HG02981 (cell line): ENCODE measurements around the gene CIB1.
A peak's percentile ranks its signal among the peaks of the same experiment; 100 is the strongest.
"Not testable (repeated sequence)": the region's sequence is repeated elsewhere in the genome, so short reads cannot be mapped to it uniquely, and the experiment has no call there.

ENCODE experiments used
- ATAC-seq: cut with Tn5 transposase; IDR thresholded peaks from one replicate; pipeline ENCODE4 v1.9.1; 2021; ENCODE audit warnings: mild to moderate bottlenecking, moderate library complexity; ENCODE audit not compliant: unreplicated experiment

Gene CIB1

DNA sequence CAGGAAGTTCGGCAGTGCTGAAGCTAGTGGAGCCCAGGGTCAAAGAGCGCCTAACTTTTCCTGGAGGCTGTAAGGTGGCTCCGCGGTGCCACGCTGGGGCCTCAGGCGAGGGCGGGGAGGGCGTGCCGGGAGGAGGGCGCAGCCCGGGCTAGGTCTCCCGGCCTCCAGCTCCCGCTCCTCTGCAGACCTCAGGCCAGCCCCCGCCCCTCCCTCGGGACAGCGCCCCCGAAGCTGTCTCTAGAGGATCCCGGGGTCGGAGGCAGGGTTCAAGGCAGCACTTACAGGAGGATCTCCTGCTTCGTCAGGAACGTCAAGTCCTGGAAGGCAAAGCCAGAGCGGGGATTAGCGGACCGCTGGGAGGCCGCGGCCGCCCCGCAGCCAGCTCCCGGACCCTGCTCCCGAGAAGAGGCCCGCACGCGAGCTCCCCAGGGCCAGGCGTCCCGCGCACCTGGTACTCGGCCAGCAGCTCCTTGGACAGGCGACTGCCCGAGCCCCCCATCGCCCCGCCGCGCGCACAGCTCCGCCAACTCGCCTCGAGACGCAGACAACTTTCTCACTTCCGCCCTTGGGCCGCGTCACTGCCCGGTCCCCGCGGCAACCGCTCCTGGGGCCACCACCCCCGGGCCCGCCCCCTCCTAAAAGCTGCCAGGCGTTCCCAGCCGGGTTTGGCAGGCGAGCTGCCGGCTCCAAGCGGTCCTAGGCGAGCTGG lies at the start of gene CIB1:
CIB1 (minus strand) TSS at position 555 of the 709 bp plus-strand sequence; CDS start at position 499, 56 bp downstream.
- ATAC-seq = peak; percentile 89

DNA sequence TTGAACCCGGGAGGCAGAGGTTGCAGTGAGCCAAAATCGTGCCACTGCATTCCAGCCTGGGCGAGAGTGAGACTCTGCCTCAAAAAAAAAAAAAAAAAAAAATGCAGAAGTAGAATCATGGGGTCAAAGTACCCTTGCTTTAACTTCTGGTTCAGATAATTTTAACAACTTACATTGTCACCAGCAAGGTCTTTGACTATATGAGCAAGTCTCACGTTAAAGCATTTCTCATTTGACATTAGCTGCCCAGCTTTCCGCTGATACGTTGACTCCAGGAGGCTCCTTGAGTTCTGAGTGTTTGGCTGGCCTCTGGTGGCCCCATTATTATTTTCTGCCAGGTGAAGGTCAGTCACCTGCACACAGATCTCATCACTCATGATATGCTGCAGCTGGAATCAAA lies 47.9 kb upstream of the CIB1 start:
- ATAC-seq = not testable (repeated sequence)

DNA sequence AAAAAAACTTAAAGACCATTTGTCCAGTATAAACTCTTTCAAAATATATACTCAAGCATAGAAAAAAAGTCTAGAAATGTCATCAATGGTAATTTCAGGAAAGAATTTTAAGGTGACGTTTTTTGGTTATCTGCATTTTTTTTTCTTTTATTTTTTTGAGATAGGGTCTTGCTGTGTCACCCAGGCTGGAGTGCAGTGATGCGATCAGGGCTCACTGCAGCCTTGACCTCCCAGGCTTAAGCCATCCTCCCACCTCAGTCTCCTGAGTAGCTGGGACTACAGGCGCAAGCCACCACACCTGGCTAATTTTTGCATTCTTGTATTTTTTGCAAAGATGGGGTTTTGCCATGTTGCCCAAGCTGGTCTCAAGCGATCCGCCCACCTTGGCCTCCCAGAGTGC lies 47.0 kb upstream of the CIB1 start:
- not testable (repeated sequence) for ATAC-seq

DNA sequence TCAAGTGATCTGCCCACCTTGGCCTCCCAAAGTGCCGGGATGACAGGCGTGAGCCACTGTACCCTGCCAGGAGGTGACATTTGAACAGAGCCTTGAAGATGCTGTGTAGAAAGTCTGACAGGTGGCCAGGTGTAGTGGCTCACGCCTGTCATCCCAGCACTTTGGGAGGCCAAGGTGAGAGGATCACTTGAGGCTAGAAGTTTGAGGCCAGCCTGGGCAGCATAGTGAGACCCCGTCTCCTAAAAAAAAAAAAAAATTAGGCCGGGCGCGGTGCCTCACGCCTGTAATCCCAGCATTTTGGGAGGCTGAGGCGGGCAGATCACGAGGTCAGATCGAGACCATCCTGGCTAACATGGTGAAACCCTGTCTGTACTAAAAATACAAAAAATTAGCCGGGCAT lies 44.7 kb upstream of the CIB1 start:
- not testable (repeated sequence) for ATAC-seq

DNA sequence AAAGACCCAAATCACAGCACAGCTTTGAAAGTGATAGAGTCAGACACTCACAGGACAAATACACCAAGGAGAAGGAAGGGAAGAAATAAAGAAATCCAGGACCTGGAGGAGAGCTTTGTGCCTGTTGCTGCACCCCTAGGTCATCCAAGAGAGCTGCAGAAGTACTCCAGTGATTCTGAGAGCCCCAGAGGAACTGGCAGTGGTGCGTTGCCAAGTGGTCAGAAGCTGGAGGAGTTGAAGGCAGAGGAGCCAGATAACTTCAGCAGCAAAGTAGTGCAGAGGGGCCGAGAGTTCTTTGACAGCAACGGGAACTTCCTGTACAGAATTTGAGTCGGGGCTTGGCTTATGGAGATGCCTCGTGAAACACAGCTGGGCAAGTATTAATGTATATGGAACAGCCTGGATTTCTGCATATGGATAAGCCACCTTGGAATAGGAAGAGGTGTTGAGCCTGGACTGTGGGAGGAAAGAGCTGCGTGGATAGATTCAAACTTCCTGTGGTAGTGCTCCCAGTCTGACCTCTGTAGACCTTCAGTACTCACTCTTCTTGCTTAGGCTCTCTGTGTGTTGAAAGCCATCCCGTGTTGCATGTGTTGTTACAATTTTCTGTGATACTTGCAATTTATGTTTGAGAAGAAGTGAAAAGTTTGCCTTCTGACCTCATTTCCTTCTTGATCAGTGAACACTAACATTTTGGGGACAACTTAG lies 37.9 kb upstream of the CIB1 start:
- ATAC-seq = no peak

DNA sequence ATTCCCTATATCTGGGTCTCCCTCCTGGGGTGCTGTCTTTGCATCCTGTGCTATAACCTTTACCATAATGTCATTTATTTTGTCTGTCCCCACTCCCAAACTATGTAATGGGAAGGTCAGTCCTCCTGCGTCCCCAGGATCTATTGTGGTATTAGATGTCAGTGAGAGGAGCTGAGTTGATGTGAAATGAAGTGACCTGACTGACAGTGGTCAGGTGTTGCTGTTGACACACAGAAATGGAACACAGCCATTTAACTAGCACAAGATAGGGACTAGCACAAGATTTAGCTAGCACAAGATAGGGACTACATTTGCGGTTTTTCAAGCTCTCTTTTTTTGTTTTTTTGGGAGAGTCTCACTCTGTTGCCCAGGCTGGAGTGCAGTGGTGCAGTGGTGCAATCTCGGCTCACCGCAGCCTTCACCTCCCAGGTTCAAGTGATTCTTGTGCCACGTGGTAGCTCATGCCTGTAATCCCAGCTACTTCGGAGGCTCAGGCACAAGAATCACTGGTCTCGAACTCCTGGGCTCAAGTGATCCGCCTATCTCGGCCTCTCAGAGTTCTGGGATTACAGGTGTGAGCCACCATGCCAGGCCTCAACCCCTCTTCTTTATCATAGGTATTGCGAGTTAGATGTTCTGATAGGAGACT lies 36.9 kb upstream of the CIB1 start:
- no peak for ATAC-seq

DNA sequence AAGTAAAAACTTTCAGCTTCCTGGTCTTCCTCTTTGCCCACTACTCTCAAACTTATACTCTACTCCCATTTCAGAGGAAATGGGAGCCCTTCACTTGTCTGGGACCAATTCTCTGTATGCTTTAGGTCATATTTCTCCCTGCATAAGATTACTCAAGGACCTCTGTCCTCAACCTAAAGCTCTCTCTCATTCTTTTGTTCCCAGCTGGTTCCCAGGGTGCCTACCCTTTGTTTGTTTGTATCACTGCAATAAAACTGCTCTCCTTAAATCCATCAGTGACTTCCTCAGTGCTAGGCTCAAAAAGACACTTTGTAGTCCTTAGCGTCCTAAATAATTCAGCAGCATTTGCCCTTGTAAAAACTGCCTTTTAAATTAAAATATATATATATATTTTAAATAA lies 34.7 kb upstream of the CIB1 start:
- ATAC-seq = no peak

DNA sequence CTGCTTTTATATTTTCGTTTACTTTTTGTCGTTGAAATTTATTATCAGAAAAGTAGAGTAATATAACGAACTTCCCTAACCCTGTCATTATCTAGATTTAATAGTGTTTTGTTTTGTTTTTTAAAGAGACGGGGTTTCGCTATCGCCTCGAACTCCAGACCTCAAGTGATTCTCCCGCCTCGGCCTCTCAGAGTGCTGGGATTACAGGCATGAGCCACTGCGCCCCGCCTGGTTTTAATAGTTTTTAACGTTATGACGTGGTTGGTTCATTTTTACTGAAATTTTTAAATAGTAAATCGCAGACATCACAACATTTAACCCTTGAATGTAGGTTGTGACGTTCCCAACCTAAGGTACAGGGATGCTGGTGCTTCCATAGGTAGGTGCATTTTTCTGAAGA lies 32.7 kb upstream of the CIB1 start:
- ATAC-seq = no peak

DNA sequence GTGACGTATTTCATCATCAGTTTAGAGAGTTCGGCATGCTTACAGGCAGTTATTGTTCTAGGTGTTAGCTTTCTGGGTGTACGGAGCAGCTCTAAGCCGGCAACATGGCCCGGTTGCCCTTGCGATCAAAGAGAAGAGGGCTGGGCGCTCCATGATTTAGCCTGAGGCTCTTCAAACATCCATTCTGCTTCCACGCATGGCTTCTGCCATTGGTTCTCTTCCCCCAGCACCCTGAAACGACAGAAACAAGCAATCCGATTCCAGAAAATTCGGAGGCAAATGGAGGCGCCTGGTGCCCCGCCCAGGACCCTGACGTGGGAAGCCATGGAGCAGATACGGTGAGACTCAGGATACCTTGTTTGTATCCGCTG lies 32.3 kb upstream of the CIB1 start:
- ATAC-seq = peak; percentile 3

DNA sequence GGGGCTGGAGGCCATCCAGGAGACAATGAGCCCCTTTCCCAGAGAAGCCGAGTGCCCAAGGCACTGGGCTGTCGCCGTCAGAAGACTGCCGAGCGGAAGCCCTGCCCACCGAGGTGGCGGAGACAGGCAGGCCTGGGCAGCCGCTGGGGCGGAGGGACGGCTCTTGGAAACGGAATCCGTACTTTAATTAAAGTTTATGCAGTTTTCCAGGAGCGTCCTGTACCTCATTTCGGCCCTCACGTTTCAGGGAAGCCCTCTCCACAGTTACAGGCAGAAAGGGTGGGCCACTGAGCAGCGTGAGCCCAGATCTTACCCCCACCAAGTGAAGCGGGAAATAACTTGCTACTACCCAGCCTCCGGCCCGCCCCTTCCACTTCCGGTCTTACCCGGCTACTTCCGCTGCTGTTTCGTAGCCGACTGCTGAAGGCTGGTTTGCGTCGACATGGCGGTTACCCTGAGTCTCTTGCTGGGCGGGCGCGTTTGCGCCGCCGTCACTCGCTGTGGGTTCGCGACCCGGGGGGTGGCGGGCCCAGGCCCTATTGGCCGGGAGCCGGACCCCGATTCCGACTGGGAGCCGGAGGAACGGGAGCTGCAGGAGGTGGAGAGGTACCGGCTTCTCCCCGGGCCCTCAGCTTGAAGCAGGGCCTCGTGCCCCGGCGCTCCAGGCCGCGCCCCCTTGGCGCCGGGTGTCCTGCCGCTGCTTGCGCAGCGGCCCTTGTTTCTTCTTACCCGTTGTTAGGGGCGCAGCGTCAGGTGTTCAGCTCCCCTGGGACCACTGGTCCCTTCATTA lies 31.7 kb upstream of the CIB1 start, which contains the start of gene NGRN:
NGRN (plus strand) TSS at position 402 of the 790 bp plus-strand sequence; CDS start at position 443, 41 bp downstream.
- ATAC-seq = peak; percentile 91

DNA sequence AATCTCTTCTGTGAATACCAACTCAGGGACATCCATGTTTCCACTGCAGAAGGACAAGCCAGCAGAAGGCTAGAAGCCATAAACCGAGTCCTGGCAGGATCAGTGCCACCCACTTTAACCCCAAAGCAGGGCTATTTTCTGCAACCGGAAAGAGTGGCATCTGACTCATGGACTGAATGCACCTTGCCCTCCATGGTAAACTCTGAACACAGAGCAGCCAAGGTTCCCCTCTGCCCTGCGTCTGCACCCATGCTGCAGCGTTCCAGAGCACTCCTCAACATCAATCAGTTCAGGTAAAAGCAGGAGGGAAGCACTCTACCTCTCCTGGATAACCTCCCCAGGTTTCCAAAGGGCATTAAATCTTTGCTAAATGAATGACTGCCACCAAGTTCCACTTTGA lies 30.9 kb upstream of the CIB1 start:
- no peak for ATAC-seq

DNA sequence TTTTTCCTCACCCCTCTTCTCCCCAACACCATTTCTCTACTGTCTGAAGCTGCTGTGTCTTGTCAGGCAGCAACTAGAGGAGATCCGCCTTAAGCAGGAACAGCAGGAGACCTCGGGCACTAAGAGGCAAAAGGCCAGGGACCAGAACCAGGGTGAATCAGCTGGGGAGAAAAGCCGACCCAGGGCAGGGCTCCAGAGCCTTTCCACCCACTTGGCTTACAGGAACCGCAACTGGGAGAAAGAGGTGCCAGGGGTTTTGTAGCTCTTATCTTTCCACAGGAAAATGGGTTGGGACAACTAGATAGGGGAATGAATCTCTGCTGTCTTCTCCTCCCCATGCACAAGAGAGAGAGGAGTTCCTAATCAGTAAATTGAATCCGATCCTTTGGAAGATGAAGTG lies 28.7 kb upstream of the CIB1 start:
- ATAC-seq = no peak

DNA sequence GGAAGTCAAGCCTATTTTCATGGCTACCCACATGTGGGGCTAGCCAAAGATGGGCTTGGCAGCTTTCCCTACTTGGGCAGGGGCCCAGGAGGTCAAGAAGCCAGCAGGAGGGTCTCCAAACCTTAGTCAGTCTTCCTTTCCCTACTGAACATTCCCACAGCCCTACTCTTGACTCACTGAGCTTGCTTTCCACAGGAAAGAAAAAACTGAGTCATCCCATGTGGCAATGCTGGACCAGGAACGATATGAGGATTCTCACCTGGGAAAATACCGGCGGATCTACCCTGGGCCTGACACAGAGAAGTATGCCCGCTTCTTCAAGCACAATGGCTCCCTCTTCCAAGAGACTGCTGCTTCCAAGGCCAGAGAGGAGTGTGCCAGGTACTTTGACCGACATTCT lies 28.1 kb upstream of the CIB1 start:
- no peak for ATAC-seq

DNA sequence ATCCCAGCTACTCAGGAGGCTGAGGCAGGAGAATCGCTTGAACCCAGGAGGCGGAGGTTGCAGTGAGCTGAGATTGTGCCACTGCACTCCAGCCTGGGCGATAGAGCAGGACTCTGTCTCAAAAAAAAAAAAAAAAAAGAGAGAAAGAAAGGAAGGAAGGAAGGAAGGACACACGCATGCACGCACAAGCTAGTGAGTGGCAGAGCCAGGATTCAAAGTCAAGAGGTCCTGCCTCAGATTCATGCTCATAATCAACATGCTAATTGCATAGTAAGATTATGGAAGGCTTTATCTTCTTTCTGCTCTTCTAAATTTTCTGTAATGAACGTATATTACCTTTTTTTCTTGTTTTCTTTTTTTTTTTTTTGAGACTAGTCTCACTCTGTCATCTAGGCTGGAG lies 27.0 kb upstream of the CIB1 start:
- ATAC-seq = not testable (repeated sequence)

DNA sequence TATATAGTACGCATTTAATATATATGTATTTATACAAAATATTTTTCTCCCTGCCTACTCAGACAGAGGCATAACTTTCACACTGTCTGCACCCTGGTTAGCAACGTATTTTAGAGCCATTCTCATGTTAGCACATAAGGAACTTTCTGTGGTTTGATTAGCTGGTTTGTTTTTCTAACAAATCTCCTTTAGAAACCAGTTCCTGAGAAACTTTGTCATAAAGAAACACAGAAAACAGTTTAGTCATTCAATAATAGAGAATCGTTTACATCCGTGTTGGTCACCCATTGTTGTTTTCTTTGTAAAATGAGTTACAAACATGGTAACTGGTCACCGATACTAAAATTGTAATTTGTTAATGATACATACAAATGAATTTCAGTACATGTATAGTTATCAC lies 25.8 kb upstream of the CIB1 start:
- ATAC-seq = peak; percentile 75

DNA sequence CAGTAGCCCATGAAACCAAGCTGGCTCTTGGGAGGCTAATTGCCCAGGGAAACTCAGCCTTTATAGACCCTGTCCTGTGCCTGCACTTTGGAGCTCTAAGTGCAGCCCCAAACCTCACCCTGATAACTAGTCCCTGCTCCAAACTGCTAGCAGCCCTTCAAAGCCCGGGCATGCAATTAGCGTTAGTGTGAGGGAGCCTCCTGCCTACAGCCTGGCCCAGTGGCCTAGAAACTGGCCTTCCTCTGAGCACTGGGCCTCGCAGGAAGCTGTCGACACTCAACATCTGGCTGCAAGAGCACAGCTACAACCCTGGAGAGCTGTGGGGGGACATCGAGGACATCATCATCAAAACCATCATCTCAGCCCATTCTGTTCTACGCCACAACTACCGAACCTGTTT lies 24.0 kb upstream of the CIB1 start:
- no peak for ATAC-seq

DNA sequence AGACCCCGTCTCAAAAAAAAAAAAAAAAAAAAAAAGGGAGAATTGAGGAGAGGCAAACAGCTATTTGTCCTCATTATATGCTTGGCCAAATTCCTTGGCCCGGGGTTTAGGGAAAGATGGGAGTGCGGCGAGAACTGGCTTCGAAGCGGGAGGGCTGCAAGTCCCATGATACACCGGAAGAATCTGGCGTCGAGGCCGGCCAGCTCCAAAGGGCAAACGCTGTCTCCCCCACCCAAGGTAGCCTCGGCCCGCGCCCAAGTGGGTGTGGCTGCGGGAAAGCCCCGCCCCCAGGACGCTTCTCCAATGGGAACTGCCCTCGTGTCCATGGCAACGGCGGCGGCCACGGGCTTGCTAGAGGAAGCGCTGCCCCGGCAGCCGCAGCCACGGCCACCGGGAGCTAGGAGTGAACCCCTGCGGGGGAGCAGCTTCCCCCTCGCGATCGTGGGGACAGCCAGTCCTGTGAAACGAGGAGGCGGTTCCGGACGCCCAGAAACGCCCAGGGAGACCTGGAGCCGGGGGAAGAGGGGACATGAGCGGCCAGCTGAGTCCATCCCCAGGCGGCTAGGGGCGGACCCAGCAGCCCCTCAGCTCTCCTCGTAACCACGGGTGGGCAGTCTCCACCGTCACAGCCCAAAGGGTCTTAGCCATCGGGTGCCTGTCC lies 15.6 kb upstream of the CIB1 start, which contains the start of gene TTLL13:
TTLL13 (plus strand) TSS at position 354 of the 661 bp plus-strand sequence. CDS start 1,075 bp downstream, outside the sequence.
- ATAC-seq = peak; percentile 86

DNA sequence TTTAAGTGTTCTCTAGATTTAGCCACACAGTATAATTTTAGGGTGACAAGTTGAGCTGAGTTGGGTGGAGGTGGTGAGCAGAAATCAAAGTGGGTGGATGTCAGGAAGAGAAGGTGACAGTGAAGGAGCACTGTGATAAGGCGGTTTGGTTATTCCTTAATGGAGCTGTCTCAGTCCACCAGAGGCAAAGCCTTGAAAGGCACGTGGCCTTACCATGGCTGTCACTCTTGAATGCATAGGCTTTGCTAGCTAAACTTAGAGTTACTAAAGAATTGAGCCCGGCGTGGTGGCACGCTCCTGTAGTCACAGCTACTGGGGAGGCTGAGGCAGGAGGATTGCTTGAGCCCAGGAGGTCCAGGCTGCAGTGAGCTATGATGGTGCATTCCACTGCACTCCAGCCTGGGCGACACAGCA lies 15.1 kb upstream of the CIB1 start:
- ATAC-seq = no peak

DNA sequence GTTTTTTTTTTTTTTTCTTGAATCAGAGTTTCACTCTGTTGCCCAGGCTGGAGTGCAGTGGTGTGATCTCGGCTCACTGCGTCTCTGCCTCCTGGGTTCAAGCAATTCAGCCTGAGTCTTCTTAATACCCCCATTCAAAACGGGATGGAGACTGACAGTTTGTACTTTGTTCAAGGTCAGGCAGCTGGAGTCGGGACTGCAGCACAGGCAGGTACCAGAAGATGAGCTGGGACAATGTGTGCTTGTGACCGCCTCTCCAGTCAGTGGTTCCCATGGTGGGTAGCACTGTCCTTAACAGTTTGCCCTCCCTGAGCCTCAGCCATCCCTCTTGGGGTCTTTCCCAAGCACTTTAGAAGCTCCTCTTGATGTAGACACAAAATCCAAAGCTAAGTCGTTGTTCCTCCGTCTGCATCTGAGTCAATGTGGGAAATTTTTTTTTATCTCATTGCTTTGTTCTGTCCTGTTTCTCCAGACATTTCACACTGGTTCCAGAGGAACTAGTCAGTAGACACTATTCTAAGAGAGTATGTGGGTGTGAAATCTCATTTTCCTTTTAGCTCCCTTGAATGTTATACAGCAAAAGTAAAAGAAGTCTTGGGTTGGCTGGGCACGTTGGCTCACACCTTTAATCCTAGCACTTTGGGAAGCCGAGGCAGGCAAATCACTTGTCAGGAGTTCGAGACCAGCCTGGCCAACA lies 10.3 kb upstream of the CIB1 start:
- no peak for ATAC-seq
